NT2/D1 (cell line): ENCODE results near the gene CTBP1.

Experiments
- SUZ12 ChIP-seq: IDR thresholded peaks from 2 replicates; pipeline ENCODE4 v1.6.1; 2011; ENCODE audit not compliant: insufficient read length, insufficient read depth; ENCODE audit errors: extremely low read depth
- ZNF274 ChIP-seq: IDR thresholded peaks from 2 replicates; pipeline ENCODE4 v1.6.1; 2011; ENCODE audit warnings: mild to moderate bottlenecking, low read depth, low read length

GRCh38 chr4:1250527-1250812, 1.5 kb upstream of the CTBP1 start:
- TF ChIP-seq ZNF274 (no peak), SUZ12 (no peak)
